Left forelimb (tissue), 1 donor: ENCODE measurements around the gene MAPK10.
"Not testable (repeated sequence)": the region's sequence is repeated elsewhere in the genome, so short reads cannot be mapped to it uniquely, and the experiment has no call there.

Experiments
- DNase-seq: peaks from one replicate; pipeline ENCODE4 v3.0.0-alpha.2; 2018; ENCODE audit warnings: low spot score

The MAPK10 gene

GRCh38 chr4:86035688-86036087, 324.2 kb downstream of the MAPK10 start:
- DNase-seq: no peak

- no peak for DNase-seq
These were observed 325.2 kb downstream of the MAPK10 start for GRCh38 chr4:86034616-86035015.

- peak; percentile 76 for DNase-seq
These were observed 326.7 kb downstream of the MAPK10 start for GRCh38 chr4:86033171-86033570.

- DNase-seq: no peak
These were observed 327.3 kb downstream of the MAPK10 start for GRCh38 chr4:86032476-86033022.

GRCh38 chr4:86031927-86032326, 327.9 kb downstream of the MAPK10 start:
- DNase-seq: no peak

GRCh38 chr4:86026720-86027119, 333.1 kb downstream of the MAPK10 start:
- DNase-seq: no peak

GRCh38 chr4:86021671-86022070, 338.2 kb downstream of the MAPK10 start:
- not testable (repeated sequence) for DNase-seq

- DNase-seq: no peak
These were observed 339.9 kb downstream of the MAPK10 start for GRCh38 chr4:86019906-86020305.

GRCh38 chr4:86019362-86019761, 340.5 kb downstream of the MAPK10 start:
- DNase-seq: no peak

- no peak for DNase-seq
These were observed 344.2 kb downstream of the MAPK10 start for GRCh38 chr4:86015412-86016350.

GRCh38 chr4:86014599-86014998, 345.3 kb downstream of the MAPK10 start:
- DNase-seq: no peak

- no peak for DNase-seq
These were observed 346.2 kb downstream of the MAPK10 start for GRCh38 chr4:86013621-86014020.

GRCh38 chr4:86011117-86011516, 348.7 kb downstream of the MAPK10 start:
- DNase-seq: no peak

GRCh38 chr4:86007042-86007441, 352.8 kb downstream of the MAPK10 start:
- DNase-seq: no peak

GRCh38 chr4:86006057-86006456, 353.8 kb downstream of the MAPK10 start:
- no peak for DNase-seq

- no peak for DNase-seq
These were observed 355.8 kb downstream of the MAPK10 start for GRCh38 chr4:86004030-86004429.

- DNase-seq: no peak
These were observed 358.3 kb downstream of the MAPK10 start for GRCh38 chr4:86001591-86001990.

GRCh38 chr4:85995361-85995760, 364.5 kb downstream of the MAPK10 start:
- no peak for DNase-seq

GRCh38 chr4:85994576-85994975, 365.3 kb downstream of the MAPK10 start:
- DNase-seq: no peak

GRCh38 chr4:85993641-85994040, 366.2 kb downstream of the MAPK10 start:
- DNase-seq: no peak

- no peak for DNase-seq
These were observed 373.6 kb downstream of the MAPK10 start for GRCh38 chr4:85986266-85986665.

- DNase-seq: no peak
These were observed 380.6 kb downstream of the MAPK10 start for GRCh38 chr4:85979276-85979675.

- no peak for DNase-seq
These were observed 389.3 kb downstream of the MAPK10 start for GRCh38 chr4:85970535-85970934.
